A204.1 (cell line): ENCODE data around the gene ADAMTS18.
"Not testable (repeated sequence)": the region's sequence is repeated elsewhere in the genome, so short reads cannot be mapped to it uniquely, and the experiment has no call there.

Source experiments
- FAIRE-seq: peaks from 2 replicates; lab custom pipeline; 2012; peaks lifted over from hg19 to GRCh38; lab: Jason Lieb, UNC

Gene ADAMTS18, protein sequence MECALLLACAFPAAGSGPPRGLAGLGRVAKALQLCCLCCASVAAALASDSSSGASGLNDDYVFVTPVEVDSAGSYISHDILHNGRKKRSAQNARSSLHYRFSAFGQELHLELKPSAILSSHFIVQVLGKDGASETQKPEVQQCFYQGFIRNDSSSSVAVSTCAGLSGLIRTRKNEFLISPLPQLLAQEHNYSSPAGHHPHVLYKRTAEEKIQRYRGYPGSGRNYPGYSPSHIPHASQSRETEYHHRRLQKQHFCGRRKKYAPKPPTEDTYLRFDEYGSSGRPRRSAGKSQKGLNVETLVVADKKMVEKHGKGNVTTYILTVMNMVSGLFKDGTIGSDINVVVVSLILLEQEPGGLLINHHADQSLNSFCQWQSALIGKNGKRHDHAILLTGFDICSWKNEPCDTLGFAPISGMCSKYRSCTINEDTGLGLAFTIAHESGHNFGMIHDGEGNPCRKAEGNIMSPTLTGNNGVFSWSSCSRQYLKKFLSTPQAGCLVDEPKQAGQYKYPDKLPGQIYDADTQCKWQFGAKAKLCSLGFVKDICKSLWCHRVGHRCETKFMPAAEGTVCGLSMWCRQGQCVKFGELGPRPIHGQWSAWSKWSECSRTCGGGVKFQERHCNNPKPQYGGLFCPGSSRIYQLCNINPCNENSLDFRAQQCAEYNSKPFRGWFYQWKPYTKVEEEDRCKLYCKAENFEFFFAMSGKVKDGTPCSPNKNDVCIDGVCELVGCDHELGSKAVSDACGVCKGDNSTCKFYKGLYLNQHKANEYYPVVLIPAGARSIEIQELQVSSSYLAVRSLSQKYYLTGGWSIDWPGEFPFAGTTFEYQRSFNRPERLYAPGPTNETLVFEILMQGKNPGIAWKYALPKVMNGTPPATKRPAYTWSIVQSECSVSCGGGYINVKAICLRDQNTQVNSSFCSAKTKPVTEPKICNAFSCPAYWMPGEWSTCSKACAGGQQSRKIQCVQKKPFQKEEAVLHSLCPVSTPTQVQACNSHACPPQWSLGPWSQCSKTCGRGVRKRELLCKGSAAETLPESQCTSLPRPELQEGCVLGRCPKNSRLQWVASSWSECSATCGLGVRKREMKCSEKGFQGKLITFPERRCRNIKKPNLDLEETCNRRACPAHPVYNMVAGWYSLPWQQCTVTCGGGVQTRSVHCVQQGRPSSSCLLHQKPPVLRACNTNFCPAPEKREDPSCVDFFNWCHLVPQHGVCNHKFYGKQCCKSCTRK (N-terminal part only)

DNA sequence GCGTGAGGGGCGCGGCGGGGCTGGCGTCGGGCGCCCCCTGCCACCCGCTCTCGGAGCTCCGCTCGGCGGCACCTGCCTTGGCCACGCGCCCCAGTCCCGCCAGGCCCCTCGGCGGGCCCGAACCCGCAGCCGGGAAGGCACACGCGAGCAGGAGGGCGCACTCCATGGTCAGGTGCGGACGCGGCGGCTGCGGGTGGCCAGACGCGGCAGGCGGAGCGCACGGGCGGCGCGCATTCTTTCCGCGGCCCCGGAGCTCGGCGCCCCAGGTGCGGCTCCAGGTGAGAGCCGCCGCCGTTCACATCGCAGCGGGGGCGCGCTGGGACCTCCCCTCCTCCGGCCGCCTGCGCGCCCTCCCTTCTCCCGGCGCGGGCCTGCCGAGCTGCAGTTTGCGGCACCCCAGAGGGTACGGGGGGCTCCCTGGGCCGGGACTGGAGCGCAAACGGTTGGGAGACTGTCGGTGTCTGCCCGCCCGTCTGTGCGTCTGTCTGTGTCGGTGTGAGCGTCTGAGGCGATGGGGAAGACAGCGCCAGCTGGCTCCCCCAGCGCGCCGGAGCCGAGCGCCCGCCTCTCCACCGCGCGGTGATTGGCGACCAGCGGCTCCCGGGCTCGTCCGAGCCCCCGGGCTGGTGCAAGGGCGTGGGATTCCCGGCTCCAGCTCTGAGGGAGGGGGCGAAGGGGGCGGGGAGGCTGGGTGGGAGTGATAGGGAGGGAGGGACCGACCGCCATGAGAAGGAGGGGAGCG, at the start of gene ADAMTS18:
TSS of gene ADAMTS18 (minus strand) at position 505 of the 742 bp plus-strand sequence. CDS start at position 166, 339 bp downstream.
- FAIRE-seq: no peak

DNA sequence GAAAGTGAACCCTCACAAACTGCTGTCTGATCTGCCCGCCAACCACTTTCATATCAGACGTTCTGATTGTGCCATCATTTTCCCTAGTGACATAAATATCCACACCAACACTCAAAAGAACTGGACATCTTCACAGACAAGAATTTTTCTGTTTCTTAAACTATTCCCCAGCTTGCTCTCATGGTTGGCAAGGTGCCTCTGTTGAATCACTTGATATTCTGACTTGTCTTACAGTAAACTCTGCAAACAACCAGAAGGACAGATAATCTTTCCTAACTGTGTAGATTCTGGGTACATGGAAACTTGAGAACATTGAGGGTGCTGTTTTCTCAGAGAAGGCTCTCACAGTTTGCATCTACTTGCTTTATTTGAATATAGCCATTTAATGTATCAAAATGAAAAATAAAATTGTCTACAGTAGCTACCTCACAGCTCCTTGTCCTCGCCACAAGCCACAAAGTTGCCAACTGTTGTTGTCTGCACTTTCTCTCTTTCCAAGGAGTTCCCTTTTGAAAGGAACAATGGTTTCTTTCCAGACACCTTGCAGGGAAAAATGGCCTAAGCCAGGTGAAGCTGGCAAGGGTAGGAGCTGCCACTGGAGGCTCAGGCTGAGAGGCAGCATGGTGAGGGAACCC, 46.0 kb upstream of the ADAMTS18 start:
- FAIRE-seq: no peak

- no peak for FAIRE-seq
These were observed 37.4 kb upstream of the ADAMTS18 start for GRCh38 chr16:77472262-77472661.

DNA sequence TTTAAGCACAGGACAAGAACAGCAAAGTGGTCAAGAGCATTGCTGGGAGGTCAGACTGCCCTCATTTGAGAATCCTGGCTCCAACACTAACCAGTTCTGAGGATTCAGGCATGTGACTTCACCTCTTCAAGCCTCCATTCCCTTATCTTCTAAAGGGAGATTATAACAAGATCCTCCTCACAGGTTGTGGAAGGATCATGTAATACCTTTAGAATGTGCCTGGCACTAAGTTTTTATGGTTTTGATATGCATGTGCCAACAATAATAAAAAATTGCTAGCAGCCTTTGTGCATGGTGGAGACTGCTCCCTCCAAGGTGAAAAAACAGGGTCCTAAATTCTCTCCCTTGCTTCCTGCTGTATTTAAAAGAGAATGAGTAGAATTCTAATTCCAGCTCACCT, 36.0 kb upstream of the ADAMTS18 start:
- FAIRE-seq: no peak

DNA sequence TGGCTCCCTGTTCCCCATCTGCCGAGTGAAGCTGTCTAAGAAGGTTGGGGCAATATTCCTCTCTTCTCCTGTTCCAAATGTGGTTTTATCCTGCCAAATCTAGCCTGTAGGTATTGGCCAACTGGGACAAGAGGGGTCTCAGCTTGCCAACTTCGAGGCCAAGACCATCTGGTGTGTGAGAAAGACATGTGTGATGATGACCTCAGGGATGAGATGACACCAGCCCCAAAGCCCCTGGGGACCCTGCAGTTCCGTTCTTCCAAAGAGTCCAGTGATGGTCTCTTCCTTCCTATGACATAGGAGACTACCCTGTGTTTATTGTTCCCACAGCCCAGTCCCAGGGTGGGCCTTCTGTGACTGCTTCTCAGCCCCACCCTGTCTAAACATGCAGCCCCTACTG, 34.8 kb upstream of the ADAMTS18 start:
- no peak for FAIRE-seq

DNA sequence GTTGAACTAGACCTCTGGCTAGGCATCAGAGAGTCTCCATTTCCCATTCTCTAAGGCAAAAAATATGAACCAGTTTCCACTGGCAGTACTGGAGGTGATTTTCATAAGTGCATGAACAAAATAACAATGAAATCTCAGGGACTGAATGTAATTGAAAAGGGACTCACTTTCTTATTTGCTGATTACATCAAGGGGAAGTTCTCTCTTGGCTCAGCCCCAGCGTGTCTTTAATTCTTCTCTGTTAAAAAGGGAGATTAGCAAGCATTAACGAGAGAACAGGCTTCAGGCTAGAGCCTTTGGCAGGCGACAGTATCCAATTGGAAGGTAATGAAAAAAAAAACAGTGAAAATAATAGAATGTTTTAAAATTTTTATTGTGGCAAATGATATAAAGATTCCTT, 34.0 kb upstream of the ADAMTS18 start:
- no peak for FAIRE-seq

- no peak for FAIRE-seq
These were observed 33.0 kb upstream of the ADAMTS18 start for GRCh38 chr16:77467821-77468335.

GRCh38 chr16:77463659-77464058, 28.8 kb upstream of the ADAMTS18 start:
- not testable (repeated sequence) for FAIRE-seq

- FAIRE-seq: no peak
These were observed 28.1 kb upstream of the ADAMTS18 start for GRCh38 chr16:77462894-77463293.

GRCh38 chr16:77459534-77460254, 24.9 kb upstream of the ADAMTS18 start:
- no peak for FAIRE-seq

DNA sequence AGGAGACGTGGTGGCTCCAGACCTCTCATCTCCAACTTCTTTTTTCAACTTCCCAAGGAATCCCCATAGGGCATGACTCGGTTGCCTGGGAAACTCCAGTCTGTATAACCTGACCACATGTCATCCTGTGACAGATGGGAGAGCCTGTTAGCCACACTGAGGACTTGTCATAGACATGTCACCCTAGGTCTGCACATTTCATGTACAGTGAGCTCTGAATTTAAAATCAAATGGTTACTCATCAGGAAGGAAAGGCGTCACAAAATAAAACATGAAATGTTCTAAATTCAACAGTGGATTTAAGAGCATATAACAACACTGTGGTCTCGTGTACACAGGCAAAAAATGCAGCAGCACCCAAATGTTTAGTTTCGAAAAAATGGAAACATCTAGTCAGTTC, 22.2 kb upstream of the ADAMTS18 start:
- no peak for FAIRE-seq

DNA sequence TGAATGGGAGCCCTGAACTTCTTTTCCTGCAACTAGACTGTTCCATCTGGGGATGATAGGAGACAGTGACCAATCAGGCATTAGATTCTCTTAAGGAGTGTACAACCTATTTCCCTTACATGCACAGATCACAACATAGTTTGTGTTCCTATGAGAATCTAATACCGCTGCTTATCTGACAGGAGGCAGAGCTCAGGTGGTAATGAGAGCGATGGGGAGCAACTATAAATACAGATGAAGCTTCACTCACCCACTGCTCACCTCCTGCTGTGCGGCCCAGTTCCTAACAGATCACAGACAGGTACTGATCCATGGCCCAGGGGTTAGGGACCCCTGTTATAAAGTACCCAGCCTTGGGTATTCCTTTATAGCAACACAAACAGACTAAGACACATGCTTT, 17.4 kb upstream of the ADAMTS18 start:
- no peak for FAIRE-seq

DNA sequence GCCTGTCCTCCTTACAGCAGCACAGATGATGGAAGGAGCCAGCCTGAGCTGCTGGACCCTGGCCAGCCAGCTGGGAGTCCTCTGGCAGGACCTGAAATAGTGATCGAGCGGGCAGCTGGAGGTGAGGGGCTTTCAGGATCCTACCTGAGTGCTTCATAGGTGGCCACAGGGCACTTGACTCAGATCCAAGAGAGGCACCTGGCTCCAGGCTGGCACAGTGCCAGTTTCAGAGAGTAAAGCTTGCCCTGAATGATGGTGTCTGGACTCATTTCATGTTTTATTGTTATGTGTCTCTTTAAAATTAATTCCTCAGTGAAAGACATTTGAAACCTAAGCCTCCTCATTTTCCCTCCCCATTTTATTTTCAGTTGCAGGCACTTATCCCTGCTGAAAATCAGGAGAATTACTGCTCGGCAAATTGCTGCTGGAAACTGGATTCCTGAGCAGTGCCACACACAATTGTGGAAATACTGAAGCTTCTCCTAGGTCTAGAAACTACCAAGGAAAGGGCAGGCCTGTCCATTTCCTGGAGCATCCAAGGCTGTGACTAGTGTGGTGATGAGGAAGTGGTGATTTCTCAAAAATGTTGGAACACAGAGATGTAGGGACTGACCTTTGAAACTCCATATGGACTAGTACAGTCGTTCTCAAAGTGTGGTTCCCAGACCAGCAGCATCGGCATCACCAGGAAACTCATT, 16.1 kb upstream of the ADAMTS18 start:
- no peak for FAIRE-seq

GRCh38 chr16:77449208-77449607, 14.4 kb upstream of the ADAMTS18 start:
- FAIRE-seq: no peak

DNA sequence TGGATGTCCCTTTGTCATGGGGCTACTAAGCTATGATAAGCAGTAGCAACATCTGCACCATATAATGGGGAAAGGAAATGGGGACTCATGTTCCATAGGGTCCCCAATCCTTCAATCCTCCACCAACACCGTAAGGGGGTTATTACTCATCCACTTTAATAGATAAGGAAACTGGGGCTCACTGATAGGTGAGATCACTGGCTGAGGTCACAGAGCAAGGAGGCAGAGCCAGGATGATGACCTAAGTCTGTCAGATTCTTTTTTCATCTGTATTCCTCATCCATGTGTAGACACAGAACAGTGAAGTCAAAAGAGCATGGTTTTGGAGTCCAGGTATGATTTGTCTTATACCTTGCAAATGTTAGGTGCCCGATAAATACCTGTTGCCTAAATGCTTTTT, 10.5 kb upstream of the ADAMTS18 start:
- FAIRE-seq: no peak

DNA sequence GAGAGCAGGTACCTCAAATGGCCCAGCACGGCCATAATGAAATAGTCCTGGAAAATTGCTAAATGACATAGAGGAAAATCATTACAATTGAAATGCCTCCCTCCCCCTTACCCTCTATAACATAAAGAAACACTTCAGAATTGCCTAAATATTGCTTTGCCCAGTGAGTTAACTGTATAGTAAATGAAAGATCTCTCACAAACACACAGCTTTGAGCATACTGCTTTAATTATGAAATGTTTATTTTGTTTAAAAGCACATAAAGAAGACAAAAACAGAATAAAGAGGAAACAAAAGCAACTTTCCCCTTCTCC, 9.3 kb upstream of the ADAMTS18 start:
- no peak for FAIRE-seq

GRCh38 chr16:77443357-77444146, 8.7 kb upstream of the ADAMTS18 start:
- FAIRE-seq: no peak

GRCh38 chr16:77442078-77442477, 7.2 kb upstream of the ADAMTS18 start:
- FAIRE-seq: no peak

- no peak for FAIRE-seq
These were observed 4.3 kb upstream of the ADAMTS18 start for GRCh38 chr16:77439106-77439505.
